ENCODE data around the gene UBA1.

UBA1 gene

DNA sequence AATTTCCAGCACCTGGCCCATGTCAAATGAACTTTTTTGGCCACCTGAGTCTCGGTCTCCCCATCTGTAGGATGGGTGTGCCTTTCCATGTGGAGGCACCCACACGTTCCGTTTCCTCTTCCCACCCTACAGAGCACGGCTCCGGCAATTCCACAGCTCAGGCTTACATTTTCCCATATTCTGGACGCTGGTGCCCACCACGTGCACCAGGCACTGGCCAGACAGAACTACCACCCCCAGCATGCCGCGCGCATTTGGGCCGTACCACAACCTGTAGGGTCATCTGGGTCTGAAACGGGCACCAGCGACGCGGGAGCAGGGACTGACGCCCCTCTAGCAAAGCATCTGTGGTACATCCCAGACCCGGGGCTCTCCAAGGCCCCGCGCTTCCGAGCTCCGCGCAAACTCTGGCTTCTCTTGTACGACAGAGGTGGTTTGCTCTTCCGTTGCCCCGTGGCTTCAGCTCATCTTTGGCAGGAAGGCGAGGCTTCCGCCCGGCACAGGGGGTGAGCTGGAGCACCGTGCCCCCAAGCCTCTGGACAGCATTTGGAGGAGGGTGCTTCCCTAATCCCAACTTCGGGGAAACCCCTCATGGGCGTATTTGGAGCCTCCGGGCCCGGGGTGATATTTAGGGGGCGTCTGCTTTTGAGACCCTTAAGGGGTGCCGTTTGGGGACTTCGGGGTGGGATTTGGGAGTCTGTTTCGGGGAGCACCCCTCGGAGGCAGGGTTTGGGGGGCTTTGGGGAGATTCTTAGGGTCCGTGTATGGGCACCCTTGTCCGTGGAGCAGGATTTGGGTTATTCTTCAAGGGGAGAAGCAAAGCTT, 3.0 kb upstream of the UBA1 start:
- DNase-seq = peak; percentile 47

DNA sequence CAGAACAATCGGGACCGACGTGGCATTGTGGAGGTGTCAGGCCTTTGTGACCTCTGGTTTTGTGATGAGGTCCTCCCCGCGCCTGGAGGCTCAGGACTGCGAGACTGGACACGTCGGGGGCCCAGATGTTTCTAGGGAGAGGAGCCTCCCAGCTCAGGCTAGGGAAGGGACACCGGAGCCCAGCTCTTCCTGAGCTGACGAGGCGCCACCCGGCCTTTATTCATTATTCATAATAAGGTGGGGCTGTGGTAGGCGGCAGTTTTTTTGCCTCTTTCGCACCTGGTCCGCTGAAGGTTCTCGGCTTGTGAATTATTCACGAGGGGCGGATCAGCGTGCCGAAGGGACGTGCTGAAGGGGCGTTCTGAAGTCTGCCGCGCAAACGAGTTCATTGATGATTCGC, 2.3 kb upstream of the UBA1 start:
- no peak for DNase-seq

DNA sequence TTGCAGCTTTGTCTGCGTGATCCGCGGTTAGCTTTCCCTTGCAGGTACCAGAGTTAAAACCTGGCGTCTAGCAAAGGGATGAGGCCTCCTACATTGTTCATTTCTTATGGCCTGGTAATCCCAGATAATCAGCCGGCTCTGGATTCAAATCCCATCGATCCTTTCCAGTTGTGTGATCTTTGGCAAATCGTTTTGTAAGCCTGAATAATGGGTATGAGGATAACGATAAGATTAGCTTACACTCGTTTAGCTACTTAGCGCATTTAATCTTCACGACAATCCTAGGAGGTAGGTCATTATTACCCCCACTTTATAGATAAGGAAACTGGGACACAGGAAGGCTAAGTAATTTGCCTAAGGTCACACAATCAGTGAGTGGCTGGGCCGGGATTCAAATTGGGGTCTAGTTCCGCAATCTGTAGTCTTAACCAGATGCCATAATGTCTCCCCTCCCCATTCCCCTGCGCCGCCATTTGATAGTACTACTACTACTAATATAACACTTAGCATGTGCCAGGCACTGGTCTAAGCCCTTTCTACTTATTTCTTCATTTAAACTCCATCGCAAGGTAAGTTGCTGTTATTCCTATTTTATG, 1.7 kb upstream of the UBA1 start:
- no peak for DNase-seq

DNA sequence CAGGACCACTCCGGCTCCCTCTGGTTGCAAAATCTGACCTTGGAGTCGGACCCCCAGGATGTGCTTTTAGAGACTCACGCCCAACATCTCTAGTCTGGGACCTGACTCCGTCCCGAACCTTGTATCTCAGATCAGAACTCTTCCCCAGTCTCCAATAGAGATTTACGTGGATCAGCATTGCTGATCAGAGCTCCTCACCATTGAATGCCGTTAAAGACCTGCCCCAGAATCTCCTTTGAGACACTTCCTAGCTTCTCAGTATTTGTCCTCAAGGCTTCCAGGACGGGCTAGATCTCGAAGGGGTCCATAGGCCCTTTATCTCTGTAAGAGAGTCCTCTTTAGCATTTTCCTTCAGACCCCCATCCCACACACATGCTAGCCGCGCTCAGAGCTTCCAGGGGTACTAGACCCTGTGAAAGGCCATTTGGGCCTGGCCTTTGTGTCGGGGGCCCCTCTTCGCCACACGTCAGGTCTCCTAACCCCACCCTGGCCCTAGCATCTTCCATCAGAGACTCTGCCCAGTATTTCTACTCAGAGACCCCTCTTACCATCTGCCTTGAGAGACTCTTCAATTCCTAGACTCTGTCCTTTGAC, 662 bp downstream of the UBA1 start:
- no peak for DNase-seq

DNA sequence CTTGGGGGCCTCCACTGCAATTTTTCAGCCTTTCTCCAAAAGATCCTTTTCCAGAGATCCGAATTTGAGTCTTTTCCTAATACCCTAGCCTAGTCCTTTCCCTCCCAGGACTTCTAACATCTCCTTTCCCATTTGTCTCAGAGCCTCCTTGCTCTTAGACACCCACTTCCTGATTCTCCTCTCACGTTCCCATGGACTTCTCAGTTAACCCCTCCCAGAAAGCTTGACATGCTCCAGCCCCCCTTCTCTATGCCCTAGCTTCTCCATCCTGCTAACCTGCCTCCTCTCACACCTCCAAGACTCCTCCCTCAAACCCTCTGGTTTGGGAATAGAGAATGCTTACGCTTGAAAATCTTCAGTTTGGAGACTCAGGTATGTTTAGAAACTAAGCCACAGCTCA, 2.5 kb downstream of the UBA1 start:
- DNase-seq = no peak

DNA sequence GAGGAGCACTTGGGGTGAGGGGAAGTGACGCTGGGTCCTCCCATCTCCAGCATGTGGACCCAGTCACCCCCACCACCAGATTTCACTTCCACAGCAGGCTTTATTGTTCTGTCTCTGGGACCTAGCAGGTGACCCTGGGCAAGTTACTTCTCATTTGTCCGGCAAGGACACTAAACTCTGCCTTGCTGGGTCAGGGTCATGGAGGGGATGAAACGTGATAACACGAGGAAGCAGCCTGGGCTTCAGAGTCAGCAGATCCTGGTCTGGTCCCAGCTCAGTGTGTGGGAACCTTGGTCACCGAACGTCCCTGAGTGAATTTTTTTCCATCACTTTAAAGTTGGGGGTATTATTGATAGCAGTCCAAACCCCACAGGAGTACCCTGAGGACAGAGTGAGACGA, 3.9 kb downstream of the UBA1 start:
- no peak for DNase-seq

DNA sequence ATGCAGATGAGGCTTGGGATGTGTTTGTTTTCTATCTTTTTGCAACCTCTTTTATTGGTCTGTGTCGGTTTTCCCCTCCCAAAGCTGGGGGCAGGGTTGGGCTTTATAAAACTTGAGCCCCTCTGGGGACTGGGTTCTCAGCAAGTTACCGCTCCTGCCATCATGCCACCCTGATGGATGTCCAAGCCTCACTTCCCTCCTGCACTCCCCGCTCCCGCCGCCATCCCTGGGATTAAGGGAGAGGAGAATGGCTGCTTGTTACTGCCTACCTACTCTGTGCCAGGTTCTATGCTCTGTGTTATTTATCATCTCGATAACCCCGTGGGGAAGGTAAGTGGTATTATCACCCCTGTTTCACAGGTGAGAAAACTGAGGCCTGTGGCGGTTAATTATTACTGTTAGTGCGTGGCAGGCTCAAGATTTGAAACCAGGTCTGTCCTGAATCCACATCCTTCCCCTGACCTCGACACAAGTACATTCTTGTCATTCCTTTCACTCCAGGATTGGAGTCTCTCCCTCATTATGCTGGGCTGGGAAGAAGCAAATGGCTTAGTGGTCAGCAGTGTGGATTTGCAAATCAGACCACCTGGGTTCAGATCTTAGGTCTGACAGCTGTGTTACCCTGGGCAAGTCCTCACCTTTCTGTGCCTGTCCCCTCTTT, 4.5 kb downstream of the UBA1 start:
- no peak for DNase-seq

DNA sequence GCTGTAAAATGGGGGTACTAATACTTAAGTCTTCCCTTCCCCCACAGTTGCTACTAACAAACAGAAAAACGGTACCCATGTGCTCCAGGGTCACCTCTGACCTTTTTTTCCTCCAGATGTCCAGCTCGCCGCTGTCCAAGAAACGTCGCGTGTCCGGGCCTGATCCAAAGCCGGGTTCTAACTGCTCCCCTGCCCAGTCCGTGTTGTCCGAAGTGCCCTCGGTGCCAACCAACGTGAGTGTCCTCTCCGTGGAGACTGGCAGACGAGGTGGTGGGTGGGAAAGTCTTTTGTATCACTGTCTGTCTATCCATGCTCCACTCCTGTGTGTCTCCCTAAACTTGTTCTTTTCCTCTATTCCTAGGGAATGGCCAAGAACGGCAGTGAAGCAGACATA, 5.1 kb downstream of the UBA1 start:
- DNase-seq = no peak

DNA sequence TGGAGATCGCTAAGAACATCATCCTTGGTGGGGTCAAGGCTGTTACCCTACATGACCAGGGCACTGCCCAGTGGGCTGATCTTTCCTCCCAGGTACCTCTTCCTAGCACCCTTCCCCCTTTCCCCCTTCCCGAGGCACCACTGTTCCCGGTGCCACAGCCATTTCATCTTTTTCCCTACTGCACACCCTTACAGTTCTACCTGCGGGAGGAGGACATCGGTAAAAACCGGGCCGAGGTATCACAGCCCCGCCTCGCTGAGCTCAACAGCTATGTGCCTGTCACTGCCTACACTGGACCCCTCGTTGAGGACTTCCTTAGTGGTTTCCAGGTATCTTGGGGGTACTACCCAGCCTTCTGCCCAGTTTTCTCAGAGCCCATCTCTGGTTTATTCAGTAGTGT, 5.7 kb downstream of the UBA1 start:
- no peak for DNase-seq

DNA sequence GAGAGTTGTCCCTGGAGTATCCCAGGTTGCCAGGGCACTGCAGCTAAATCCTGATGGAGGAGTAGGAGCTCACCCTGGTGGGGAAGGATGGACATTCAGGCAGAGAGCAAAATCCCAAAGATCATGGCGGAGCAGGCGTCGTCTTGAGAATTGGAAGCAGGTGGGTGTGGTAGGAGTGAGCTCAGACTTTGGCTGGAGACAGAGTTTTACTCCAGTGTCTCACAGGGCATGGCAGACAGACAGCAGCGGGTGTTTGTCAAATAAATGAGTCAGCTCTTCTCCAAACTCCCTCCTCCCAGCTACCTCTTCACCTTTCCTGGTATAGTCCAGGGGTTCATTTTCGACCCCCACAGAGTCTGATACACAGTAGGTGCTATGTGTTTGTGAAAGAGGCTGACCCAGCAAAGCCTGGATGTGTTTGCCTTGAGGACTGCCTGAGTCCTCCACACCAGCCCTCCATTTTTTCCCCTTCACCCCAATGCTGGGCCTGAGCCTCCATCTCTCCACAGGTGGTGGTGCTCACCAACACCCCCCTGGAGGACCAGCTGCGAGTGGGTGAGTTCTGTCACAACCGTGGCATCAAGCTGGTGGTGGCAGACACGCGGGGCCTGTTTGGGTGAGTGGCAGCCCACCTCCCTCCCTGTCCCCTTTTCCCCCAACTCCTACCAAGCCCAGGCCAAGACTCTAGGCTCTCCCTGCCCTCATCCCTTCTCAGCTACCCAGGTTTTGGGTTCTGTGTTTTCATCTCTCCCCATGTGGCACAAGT, 6.9 kb downstream of the UBA1 start:
- DNase-seq = no peak

DNA sequence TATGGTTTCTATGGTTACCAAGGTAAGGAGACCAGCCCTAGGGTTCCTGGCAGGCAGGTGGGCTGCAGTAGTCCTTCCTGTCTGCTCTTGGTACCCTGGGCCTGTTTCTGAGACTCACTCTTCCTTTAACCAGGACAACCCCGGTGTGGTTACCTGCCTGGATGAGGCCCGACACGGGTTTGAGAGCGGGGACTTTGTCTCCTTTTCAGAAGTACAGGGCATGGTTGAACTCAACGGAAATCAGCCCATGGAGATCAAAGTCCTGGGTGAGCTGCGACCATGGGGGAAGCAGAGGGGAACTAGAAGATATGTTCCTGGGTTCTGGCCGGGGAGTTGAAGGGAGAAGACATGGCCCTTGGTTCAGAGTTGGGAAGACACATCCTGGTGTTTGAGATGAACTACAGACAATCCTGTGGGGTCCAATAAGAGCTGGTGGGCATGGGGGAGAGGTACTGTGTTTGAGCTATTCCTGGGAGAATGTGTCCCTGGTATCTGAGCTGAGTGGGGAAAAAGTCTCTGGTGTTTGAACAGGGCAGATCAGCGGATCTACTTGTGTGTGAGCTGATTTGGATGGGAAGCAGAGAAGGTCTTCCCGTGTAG, 7.8 kb downstream of the UBA1 start:
- no peak for DNase-seq

DNA sequence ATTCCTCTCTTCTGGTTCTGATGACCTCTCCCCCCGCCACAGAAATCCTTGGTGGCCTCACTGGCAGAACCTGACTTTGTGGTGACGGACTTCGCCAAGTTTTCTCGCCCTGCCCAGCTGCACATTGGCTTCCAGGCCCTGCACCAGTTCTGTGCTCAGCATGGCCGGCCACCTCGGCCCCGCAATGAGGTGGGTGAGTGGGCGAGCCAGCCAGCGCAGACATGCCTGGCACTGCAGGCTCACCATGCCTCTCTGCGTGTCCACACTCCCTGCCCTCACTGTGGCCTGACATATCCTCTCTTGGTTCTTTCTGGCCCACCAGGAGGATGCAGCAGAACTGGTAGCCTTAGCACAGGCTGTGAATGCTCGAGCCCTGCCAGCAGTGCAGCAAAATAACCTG, 8.7 kb downstream of the UBA1 start:
- no peak for DNase-seq

DNA sequence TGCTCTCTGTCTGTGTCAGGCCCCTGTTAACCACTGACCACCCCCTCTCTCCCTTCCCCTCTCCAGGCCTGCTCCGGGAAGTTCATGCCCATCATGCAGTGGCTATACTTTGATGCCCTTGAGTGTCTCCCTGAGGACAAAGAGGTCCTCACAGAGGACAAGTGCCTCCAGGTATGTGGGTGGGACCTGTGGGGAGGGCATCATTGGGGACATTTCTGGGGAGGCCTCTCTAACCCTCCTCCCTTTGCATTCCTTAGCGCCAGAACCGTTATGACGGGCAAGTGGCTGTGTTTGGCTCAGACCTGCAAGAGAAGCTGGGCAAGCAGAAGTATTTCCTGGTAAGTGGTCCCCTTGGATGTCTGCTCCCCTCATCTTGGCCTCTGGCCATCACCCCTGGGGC, 9.2 kb downstream of the UBA1 start:
- no peak for DNase-seq

DNA sequence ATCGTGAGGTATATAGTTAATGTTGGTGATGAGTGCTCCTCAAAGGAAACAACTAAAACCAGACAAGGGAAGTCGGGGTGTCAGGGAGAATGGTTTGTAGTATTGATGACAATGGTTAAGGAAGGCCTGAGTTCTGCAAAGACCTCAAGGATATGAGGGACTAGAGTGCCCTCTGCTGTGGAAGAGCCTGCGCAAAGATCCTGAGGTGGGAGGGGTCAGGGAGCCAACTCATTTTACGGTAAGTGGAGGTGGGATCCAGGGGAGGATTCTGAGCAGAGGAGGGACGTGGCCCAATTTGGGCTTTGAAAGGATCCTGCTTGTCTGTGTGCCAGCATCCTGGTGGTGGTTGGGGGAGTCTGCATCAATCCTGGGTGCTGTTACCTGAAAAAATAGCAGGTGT, 11.3 kb downstream of the UBA1 start:
- no peak for DNase-seq

DNA sequence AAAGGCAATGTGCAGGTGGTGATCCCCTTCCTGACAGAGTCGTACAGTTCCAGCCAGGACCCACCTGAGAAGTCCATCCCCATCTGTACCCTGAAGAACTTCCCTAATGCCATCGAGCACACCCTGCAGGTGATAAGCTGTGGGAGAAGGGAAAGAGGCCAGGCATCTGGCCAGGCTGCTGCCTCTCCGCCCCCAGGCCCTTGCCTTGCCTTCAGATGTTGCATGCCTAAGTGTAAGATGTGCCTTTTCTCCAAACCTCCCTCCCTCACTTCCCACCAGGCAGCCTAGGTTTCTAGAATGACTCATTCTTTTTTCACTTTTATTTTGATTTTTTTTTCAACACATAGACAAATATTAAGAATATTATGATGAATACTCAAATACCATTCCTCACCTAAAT, 12.7 kb downstream of the UBA1 start:
- DNase-seq = no peak

DNA sequence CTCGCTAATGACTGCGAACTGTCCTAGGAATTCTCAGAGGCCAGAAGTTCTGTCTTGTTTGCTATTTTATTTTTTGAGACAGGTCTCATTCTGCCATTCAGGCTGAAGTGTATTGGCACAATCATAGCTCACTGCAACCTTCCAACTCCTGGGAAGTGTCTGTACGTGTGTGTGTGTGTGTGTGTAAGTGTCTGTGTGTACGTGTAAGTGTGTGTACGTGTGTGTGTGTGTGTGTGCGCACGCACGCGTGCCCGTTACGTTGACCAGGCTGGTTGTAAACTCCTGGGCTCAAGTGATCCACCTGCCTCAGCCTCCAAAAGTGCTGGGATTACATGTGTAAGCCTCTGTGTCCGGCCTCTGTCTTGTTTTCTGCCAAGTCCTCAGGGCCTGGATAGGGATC, 14.5 kb downstream of the UBA1 start:
- DNase-seq = no peak

DNA sequence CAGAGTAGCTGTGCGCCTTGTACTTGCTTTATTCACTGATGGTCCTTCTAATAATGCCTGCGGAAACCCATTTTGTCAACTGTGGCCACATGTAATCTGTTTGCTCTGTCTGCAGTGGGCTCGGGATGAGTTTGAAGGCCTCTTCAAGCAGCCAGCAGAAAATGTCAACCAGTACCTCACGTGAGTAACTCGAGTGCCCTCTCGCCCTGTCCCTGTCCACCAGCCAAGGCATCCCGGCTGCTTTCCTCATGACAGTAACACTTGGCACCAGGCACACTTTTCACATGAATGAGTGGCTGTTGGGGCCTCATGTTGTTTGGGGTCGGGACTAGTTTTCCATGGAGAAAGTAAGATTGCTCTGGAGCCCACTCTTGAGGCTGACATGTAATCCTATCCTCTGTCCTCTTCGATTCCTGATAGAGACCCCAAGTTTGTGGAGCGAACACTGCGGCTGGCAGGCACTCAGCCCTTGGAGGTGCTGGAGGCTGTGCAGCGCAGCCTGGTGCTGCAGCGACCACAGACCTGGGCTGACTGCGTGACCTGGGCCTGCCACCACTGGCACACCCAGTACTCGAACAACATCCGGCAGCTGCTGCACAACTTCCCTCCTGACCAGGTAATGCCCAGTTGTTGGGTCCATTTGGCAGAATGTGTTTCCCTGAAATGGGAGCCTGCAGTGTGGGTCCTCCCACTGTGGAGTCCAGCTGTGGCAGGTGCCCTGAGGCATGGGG, 16.0 kb downstream of the UBA1 start:
- DNase-seq = no peak

DNA sequence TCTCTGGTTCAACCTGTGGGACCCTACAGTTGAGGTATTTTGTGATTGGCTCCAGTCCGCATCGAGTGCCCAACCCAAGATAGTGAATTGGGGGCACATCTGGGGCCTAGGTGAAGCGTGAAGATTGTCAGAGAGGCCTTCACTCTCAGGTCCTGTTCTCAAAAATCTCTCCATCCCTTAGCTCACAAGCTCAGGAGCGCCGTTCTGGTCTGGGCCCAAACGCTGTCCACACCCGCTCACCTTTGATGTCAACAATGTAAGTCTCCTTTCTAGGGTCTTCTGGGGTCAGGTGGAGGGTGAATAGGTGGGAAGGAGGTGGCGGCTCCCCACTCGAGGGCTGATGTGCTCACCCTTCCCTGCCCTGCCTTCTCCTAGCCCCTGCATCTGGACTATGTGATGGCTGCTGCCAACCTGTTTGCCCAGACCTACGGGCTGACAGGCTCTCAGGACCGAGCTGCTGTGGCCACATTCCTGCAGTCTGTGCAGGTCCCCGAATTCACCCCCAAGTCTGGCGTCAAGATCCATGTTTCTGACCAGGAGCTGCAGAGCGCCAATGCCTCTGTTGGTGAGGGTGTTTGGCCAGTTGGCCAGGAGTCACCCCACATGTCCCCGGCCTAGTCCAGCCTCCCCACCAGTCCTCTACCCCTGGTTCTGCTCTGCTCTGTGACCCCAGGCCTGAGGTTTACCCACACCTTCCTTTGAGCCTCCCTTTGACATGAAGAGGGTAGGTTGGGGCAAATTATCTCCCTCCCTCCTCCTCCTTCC, 17.2 kb downstream of the UBA1 start:
- no peak for DNase-seq

DNA sequence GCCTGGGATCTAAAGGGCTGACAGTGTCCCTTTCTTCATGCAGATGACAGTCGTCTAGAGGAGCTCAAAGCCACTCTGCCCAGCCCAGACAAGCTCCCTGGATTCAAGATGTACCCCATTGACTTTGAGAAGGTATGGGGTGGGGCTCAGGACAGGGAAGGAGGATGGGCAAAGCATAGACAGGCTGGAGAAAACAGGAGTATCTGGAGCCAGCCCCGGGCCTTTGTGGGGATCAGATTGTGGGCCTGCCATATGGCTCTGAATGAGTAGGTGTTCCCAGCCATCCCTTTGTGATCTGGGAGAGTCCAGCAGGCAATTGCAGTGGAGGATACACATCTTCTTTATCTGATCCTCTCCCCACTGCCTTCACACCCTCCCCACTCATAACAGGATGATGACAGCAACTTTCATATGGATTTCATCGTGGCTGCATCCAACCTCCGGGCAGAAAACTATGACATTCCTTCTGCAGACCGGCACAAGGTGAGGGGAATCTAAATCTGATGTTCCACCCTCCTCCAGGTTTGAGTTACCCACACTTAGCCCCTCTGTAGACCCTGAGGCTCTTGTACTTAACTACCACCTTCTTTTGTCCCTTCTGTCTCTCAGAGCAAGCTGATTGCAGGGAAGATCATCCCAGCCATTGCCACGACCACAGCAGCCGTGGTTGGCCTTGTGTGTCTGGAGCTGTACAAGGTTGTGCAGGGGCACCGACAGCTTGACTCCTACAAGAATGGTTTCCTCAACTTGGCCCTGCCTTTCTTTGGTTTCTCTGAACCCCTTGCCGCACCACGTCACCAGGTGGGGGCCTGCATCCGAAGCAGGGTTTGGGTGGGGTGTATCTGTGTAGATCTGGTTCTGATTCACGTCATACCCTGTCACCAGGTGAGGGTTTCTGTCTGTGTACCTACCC, 19.0 kb downstream of the UBA1 start:
- DNase-seq = no peak

DNA sequence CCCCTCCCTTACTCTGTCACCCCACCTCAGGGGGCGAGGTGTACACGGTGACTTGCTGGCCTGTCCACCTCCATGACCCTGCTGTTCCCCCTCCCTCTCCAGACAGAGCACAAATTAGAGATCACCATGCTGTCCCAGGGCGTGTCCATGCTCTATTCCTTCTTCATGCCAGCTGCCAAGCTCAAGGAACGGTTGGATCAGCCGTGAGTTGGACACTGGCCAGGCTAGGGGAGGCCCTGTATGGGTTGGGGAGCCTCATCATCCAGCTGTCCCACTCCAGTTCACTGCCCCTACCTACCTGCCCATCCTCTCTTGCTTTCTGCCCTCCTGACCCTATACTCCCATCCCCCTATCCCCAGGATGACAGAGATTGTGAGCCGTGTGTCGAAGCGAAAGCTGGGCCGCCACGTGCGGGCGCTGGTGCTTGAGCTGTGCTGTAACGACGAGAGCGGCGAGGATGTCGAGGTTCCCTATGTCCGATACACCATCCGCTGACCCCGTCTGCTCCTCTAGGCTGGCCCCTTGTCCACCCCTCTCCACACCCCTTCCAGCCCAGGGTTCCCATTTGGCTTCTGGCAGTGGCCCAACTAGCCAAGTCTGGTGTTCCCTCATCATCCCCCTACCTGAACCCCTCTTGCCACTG, 20.9 kb downstream of the UBA1 start:
- DNase-seq = no peak
